HG02970 (cell line): ENCODE results near the gene IL23A.
"Not testable (repeated sequence)": the region's sequence is repeated elsewhere in the genome, so short reads cannot be mapped to it uniquely, and the experiment has no call there.

Experiments
- ATAC-seq: cut with Tn5 transposase; IDR thresholded peaks from one replicate; pipeline ENCODE4 v1.9.1; 2021; ENCODE audit warnings: mild to moderate bottlenecking, moderate library complexity, moderate number of reproducible peaks; ENCODE audit not compliant: unreplicated experiment, low FRiP score

Gene IL23A, protein sequence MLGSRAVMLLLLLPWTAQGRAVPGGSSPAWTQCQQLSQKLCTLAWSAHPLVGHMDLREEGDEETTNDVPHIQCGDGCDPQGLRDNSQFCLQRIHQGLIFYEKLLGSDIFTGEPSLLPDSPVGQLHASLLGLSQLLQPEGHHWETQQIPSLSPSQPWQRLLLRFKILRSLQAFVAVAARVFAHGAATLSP

GRCh38 chr12:56338308-56339157 is at the start of gene IL23A:
IL23A (plus strand) TSS chr12:56338884; CDS start chr12:56339045, 161 bp downstream.
- no peak for ATAC-seq

DNA sequence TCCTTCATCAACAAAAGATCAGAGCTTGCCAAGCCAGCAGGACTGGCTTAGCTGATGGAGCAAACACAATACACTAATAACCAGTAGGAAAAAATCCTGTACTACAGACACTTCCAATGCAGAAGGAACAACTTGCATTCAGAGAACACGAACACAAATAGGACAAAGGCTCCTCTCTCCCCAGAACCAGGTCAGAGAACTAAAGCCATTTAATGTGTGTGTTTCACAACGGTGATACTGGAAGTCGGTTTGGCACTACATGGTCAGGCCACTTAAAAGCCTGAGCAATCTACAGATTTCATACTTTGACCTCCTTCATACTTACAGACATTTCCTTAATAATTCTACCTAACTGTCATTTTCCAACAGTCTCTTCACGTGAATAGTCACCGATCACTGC is 44.9 kb upstream of the IL23A start:
- ATAC-seq: no peak

DNA sequence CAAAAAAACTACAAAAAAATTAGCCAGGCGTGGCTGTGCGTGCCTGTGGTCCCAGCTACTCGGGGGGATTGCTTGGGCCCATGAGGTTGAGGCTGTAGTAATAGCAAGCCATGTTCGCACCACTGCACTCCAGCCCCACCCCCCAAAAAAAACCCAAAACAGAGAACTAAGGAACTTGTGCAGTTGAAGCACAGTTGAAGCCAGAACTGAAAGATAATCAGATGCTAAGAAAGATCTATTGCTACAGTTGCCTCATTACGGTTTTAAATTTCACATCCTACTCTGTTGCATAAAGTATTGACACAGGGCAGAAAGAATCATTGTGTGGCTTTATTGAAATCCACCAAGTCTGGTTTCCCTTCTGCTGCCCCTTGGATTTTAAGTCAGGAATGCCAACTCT is 42.4 kb upstream of the IL23A start:
- no peak for ATAC-seq

- no peak for ATAC-seq
Measured at GRCh38 chr12:56297400-56297799, 41.3 kb upstream of the IL23A start.

GRCh38 chr12:56298828-56299227 is 39.9 kb upstream of the IL23A start:
- ATAC-seq: no peak

GRCh38 chr12:56299308-56299852 is 39.3 kb upstream of the IL23A start:
- no peak for ATAC-seq

- peak; percentile 91 for ATAC-seq
Measured at GRCh38 chr12:56299853-56300643, 38.6 kb upstream of the IL23A start, which contains the start of gene CS. CS (minus strand) TSS chr12:56300330; CDS start chr12:56300201, 129 bp downstream.

- no peak for ATAC-seq
Measured at GRCh38 chr12:56300644-56301464, 37.8 kb upstream of the IL23A start.

GRCh38 chr12:56304276-56304675 is 34.4 kb upstream of the IL23A start:
- ATAC-seq: no peak

- ATAC-seq: no peak
Measured at GRCh38 chr12:56304872-56305590, 33.7 kb upstream of the IL23A start.

DNA sequence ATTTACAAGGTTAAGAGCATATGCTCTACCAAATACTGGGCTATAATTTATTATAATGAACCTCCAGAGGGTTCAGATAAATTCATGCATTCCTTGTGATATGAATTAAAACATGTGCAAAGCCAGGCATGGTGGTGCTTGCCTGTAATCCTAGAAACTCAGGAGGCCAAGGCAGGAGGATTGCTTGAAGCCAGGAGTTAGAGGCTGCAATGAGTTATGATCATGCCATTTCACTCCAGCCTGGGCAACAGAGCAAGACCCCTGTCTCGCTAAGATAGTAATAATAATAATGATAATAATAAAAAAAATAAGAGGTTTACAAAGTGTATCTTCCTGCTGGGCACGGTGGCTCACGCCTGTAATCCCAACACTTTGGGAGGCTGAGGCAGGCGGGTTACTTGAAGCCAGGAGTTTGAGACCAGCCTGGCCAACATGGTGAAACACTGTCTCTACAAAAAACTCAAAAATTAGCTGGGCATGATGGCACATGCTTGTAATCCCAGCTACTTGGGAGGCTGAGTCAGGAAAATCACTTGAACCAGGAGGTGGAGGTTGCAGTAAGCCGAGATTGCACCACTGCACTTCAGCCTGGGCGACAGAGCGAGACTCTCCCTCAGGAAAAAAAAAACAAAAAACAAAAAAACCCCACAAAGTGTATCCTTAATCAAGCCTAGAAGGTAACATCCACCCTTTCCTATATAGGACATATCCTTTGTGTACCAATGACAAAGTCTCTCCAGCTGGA is 31.3 kb upstream of the IL23A start:
- no peak for ATAC-seq

GRCh38 chr12:56308714-56309113 is 30.0 kb upstream of the IL23A start:
- ATAC-seq: no peak

DNA sequence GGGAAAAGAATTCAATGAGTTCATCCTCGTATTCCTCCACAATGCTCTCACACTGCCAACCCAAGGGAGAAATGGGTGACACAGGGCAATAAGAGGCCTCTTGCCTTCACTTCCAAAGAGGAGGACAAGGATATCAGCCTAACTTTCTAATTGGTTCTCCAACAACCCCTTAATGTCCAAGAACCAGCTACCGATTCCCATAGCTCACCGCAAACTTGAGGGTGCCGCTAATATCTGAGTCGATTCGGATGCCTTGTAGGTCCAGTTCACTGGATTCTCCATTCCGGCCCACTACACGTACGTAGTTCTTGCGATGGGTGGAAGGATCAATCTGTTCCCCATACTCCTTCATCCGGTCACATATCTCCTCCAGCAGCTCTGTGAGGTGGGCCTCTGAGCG is 27.7 kb upstream of the IL23A start:
- ATAC-seq: no peak

DNA sequence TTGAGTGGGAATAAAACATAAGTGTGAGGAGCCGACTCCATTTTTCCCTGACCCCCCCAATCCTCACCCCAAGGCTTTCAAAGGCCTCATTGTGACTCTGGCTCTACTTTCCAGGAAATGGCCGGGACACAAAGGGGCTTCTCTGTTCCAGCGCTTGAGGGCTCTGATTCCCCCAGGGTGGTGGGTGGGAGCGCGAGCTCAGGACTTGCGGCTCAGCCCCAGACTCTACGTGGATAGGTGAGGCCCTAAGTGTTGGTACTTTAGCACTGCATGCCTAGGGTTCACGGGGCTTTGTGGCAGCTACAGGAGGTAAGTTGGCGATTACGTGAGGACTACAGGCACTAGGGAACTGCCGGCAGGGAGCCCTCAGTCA is 23.4 kb upstream of the IL23A start:
- ATAC-seq: no peak

DNA sequence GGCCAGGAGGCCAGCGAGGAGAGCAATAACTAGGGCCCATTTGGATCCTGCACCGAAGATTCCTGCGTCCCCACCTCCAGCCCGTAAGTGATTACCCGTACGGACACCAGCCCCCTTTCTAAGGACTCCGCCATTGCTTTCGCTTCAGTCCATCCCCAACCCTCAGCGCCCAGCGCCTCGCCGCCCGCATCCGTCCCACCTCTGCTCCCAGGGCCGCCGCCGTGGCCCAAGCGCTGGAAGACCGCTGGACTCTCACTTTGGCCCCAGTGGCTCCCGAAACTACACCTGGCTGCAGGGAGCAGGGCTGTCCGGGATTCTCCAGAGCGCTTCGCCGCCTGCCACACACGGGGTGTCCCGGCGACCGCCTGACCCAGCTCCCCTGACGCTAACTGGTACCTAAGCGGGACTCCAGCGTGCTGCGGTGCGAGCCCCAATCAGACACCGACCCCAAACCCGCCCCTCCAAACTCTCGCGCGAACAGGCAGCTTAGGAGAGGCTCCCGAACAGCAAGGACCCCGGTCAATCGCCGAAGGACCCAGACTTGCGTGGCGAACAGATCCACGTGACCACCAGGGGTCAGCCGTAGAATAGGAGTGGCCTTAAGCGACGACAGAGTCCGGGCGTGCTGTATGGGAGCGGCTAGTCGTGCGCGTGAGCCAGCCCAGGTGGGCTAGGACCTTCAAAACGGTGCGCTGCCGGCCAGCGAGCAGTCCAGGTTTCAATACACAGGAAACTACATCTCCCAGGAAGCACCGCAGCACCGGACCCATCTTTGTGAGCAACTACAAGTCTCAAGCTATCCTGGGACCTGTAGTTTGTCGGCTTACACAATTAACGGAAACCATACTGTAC is 22.8 kb upstream of the IL23A start, which contains the start of gene CNPY2:
CNPY2 (minus strand) TSS at position 367 of the 852 bp plus-strand sequence. CDS start 771 bp downstream, outside the sequence.
- ATAC-seq: peak; percentile 89

DNA sequence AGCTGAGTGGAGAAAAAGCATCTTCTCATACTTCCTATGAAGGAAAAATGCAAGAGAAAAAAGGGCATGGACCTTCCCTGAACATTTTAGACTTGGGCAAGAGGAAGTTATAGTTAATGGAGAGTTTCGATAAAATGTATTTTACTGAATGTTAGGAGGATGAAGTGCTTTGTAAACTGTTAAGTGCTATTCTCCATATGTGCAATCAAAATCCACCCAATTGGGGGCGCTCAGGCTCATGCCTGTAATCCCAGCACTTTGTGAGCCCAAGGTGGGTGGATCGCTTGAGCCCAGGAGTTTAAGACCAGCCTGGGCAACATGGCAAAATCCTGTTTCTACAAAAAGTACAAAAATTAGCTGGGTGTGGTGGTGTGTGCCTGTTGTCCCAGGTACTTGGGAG is 21.0 kb upstream of the IL23A start:
- no peak for ATAC-seq

GRCh38 chr12:56321027-56321426 is 17.7 kb upstream of the IL23A start:
- ATAC-seq: no peak

- not testable (repeated sequence) for ATAC-seq
Measured at GRCh38 chr12:56321610-56322009, 17.1 kb upstream of the IL23A start.
